Measurements from ENCODE around the gene BAIAP3.

DNA sequence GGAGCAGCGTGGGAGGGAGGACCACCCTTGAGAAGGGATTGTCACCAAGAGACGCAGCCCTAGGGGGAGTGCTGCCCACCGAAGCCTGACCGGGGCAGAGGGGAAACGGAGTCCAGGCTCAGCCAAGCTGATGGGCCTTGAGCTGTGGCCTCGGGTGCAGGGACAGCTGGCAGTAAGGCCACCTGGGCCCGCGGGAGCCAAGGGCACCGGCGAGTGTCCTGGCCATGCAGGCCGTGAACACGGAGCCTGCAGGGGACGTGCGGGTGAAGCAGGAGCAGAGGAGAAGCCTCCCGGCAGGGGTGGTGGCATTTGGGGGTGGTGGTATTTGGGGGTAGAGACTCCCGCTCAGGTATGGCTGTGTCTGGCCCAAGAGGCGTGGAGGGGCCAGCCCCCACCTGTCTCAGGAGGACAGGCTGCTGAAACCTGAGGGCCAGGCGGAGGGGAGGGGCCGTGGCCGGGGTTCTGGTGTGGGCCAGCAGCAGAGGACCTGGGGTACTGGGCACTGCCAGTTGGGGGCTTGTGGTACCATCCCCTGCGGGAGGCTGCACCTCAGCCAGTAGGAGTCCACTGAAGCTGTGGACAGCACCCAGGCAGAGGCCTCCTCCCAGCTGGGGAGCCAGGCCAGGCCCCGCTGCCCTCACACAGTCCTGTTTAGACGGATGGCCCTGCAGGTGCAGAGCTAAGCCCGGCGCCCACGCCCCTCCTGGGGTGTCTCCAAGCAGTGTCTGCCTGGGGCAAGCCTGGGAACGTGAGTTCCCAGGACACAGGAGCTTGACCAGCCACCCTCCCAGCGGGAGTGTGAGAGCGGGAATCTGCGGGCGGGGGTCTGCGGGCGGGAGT lies 22.8 kb downstream of the BAIAP3 start:
- TF ChIP-seq EP300 (conservative IDR thresholded peaks at IDR 0.05; ENCODE audit: poor library complexity, severe bottlenecking) (no peak), EZH2 (IDR thresholded peaks at IDR 0.05; ENCODE audit: borderline replicate concordance, insufficient read depth, low read length, poor library complexity, severe bottlenecking) (no peak), POLR2AphosphoS5 (IDR thresholded peaks at IDR 0.05) (no peak)
- TF ChIP-seq, protein P1, sequence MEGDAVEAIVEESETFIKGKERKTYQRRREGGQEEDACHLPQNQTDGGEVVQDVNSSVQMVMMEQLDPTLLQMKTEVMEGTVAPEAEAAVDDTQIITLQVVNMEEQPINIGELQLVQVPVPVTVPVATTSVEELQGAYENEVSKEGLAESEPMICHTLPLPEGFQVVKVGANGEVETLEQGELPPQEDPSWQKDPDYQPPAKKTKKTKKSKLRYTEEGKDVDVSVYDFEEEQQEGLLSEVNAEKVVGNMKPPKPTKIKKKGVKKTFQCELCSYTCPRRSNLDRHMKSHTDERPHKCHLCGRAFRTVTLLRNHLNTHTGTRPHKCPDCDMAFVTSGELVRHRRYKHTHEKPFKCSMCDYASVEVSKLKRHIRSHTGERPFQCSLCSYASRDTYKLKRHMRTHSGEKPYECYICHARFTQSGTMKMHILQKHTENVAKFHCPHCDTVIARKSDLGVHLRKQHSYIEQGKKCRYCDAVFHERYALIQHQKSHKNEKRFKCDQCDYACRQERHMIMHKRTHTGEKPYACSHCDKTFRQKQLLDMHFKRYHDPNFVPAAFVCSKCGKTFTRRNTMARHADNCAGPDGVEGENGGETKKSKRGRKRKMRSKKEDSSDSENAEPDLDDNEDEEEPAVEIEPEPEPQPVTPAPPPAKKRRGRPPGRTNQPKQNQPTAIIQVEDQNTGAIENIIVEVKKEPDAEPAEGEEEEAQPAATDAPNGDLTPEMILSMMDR (IDR thresholded peaks at IDR 0.05; ENCODE audit: poor library complexity, severe bottlenecking), result no peak

All from neural cell (in vitro differentiated cells).